Activated CD4-positive, alpha-beta T cell treated with anti-CD3 and anti-CD28 coated beads, Interleukin-2, amount 50 U/mL, for 48 hours (primary cell): ENCODE data around the gene TANGO6.

Experiments
- DNase-seq, 2 experiments: peaks; one replicate each; pipeline ENCODE4 v3.0.0-alpha.2; 2020

TANGO6 gene

GRCh38 chr16:69064124-69064763 lies 220.9 kb downstream of the TANGO6 start:
- DNase-seq = no peak

GRCh38 chr16:69064764-69065313 lies 221.5 kb downstream of the TANGO6 start:
- no peak for DNase-seq

- no peak for DNase-seq
Measured at GRCh38 chr16:69069504-69069903, 226.2 kb downstream of the TANGO6 start.

- no peak for DNase-seq
Measured at GRCh38 chr16:69071036-69071435, 227.7 kb downstream of the TANGO6 start.

- no peak for DNase-seq
Measured at GRCh38 chr16:69072640-69072974, 229.3 kb downstream of the TANGO6 start.

GRCh38 chr16:69073181-69073702 lies 229.9 kb downstream of the TANGO6 start:
- DNase-seq = no peak

GRCh38 chr16:69077251-69077650 lies 233.9 kb downstream of the TANGO6 start:
- DNase-seq = no peak

GRCh38 chr16:69078073-69078472 lies 234.7 kb downstream of the TANGO6 start:
- no peak for DNase-seq

- DNase-seq = no peak
Measured at GRCh38 chr16:69079697-69080096, 236.4 kb downstream of the TANGO6 start.

GRCh38 chr16:69083306-69083941 lies 240.1 kb downstream of the TANGO6 start:
- DNase-seq = no peak

- DNase-seq = no peak
Measured at GRCh38 chr16:69084289-69084688, 241.0 kb downstream of the TANGO6 start.

- no peak for DNase-seq
Measured at GRCh38 chr16:69085032-69085695, 241.8 kb downstream of the TANGO6 start.

- no peak for DNase-seq
Measured at GRCh38 chr16:69087161-69087581, 243.8 kb downstream of the TANGO6 start.

- no peak for DNase-seq
Measured at GRCh38 chr16:69088684-69089083, 245.4 kb downstream of the TANGO6 start.

- peak; percentile 35 to 40 for DNase-seq
Measured at GRCh38 chr16:69089091-69089910, 246.0 kb downstream of the TANGO6 start.

GRCh38 chr16:69093974-69094373 lies 250.6 kb downstream of the TANGO6 start:
- DNase-seq = no peak

GRCh38 chr16:69094501-69094900 lies 251.2 kb downstream of the TANGO6 start:
- no peak for DNase-seq

- DNase-seq = no peak
Measured at GRCh38 chr16:69095193-69095592, 251.9 kb downstream of the TANGO6 start.

GRCh38 chr16:69100071-69100691 lies 256.9 kb downstream of the TANGO6 start:
- no peak for DNase-seq

GRCh38 chr16:69105501-69106361 lies 262.4 kb downstream of the TANGO6 start, which contains the start of gene HAS3:
Gene HAS3, plus strand, starts transcription at chr16:69105653. Its CDS starts 3,743 bp downstream, at chr16:69109396.
- DNase-seq = peak; percentile 38 to 47
